ENCODE results near the gene AAGAB.

AAGAB gene

GRCh38 chr15:67232591-67232990, 21.9 kb downstream of the AAGAB start:
- TF ChIP-seq CTCF (IDR thresholded peaks at IDR 0.05), result no peak
- no peak for DNase-seq (ENCODE audit: low spot score)
- H3K27ac ChIP-seq, result no peak overlapping the region

GRCh38 chr15:67230504-67230903, 24.0 kb downstream of the AAGAB start:
- no peak for DNase-seq (ENCODE audit: low spot score)
- no peak for TF ChIP-seq CTCF (IDR thresholded peaks at IDR 0.05)
- H3K4me3 ChIP-seq, result no peak overlapping the region
- H3K27ac ChIP-seq, result no peak overlapping the region

More at GRCh38 chr15:67232591-67232990, 21.9 kb downstream of the AAGAB start:
- H3K4me3 ChIP-seq, result no peak overlapping the region

GRCh38 chr15:67228286-67228685, 26.2 kb downstream of the AAGAB start:
- no peak for DNase-seq (ENCODE audit: low spot score)
- TF ChIP-seq CTCF (IDR thresholded peaks at IDR 0.05), result no peak
- no peak overlapping the region for H3K4me3 ChIP-seq
- H3K27ac ChIP-seq, result no peak overlapping the region

GRCh38 chr15:67227846-67228245, 26.6 kb downstream of the AAGAB start:
- no peak for TF ChIP-seq CTCF (IDR thresholded peaks at IDR 0.05)
- DNase-seq (ENCODE audit: low spot score), result no peak
- H3K27ac ChIP-seq, result no peak overlapping the region
- no peak overlapping the region for H3K4me3 ChIP-seq

GRCh38 chr15:67227431-67227830, 27.0 kb downstream of the AAGAB start:
- H3K4me3 ChIP-seq, result no peak overlapping the region
- H3K27ac ChIP-seq, result no peak overlapping the region
- no peak for DNase-seq (ENCODE audit: low spot score)
- TF ChIP-seq CTCF (IDR thresholded peaks at IDR 0.05), result no peak

GRCh38 chr15:67225336-67225735, 29.1 kb downstream of the AAGAB start:
- no peak overlapping the region for H3K4me3 ChIP-seq
- H3K27ac ChIP-seq, result no peak overlapping the region
- DNase-seq (ENCODE audit: low spot score), result no peak
- TF ChIP-seq CTCF (IDR thresholded peaks at IDR 0.05), result no peak

GRCh38 chr15:67224889-67225288, 29.6 kb downstream of the AAGAB start:
- DNase-seq (ENCODE audit: low spot score), result no peak
- Histone ChIP-seq H3K4me3 (no peak overlapping the region), H3K27ac (no peak overlapping the region)
- TF ChIP-seq CTCF (IDR thresholded peaks at IDR 0.05), result no peak

All from coronary artery (tissue), 2 donors.